Fibroblast of the aortic adventitia (primary cell): ENCODE measurements around the gene TMEM94. TPM values are rescaled to one million over a fixed set of nuclear protein-coding genes. Genes with fewer than 3 reads are reported as not detected.
"Not testable (repeated sequence)": the region's sequence is repeated elsewhere in the genome, so short reads cannot be mapped to it uniquely, and the experiment has no call there.

Source experiments
- DNase-seq: peaks from one replicate; pipeline ENCODE4 v3.0.0-alpha.2; 2010; ENCODE audit warnings: low read depth
- H3K4me3 ChIP-seq: 2 replicates; pipeline ENCODE4 v1.5.1; 2011; ENCODE audit warnings: low read depth, mild to moderate bottlenecking, control low read depth, low read length, moderate library complexity
- total RNA-seq: library from RNA; depleted of rRNA; stranded (reverse); fragments of >200 nt; gene quantifications from 2 replicates; pipeline ENCODE4 v1.2.3, GENCODE V29; 2012; ENCODE audit warnings: low replicate concordance
- TF ChIP-seq, protein P1 (sequence below): IDR thresholded peaks from 2 replicates; pipeline ENCODE4 v1.5.1; 2011; ENCODE audit warnings: mild to moderate bottlenecking, low read length, control low read depth, inconsistent platforms; ENCODE audit not compliant: insufficient read depth

The TMEM94 gene
- total RNA-seq, 1 donor: 29.7 TPM

DNA sequence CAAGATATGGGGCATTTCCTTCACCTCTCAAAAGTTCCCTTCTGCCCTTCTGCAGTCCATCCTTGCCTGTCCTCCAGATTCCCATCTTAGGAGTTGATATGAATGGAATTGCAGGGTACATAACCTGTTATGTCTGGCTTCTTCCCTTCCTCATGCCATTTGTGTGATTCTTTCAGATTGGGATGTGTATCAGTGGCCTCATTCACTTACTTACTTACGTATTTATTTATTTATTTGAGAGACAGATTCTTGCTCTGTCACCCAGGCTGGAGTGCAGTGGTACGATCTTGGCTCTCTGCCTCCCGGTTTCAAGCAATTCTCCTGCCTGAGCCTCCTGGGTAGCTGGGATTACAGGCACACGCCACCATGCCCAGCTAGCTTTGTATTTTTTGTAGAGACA is 6.2 kb upstream of the TMEM94 start:
- TF ChIP-seq, protein P1, sequence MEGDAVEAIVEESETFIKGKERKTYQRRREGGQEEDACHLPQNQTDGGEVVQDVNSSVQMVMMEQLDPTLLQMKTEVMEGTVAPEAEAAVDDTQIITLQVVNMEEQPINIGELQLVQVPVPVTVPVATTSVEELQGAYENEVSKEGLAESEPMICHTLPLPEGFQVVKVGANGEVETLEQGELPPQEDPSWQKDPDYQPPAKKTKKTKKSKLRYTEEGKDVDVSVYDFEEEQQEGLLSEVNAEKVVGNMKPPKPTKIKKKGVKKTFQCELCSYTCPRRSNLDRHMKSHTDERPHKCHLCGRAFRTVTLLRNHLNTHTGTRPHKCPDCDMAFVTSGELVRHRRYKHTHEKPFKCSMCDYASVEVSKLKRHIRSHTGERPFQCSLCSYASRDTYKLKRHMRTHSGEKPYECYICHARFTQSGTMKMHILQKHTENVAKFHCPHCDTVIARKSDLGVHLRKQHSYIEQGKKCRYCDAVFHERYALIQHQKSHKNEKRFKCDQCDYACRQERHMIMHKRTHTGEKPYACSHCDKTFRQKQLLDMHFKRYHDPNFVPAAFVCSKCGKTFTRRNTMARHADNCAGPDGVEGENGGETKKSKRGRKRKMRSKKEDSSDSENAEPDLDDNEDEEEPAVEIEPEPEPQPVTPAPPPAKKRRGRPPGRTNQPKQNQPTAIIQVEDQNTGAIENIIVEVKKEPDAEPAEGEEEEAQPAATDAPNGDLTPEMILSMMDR: no peak
- no peak overlapping the region for H3K4me3 ChIP-seq
- no peak for DNase-seq

DNA sequence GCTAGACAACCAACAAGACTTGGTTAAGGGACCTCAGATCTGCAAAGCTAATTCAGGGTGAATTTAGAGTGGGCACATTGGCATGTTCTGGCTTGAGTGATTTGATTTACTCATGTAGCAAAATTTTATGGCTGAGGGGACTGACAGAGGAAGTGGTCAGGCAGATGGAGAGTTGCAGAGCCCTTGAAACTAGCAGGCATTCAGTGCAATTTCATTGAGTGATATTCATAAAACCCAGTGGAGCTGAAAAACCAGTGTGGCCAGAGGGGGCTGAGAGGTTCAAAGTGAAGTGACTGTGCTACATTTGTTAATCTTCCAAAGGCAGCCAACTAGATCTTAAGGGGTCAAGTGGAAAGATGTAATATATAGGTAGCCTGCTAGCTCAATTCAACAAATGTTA is 2.2 kb upstream of the TMEM94 start:
- TF ChIP-seq, protein P1: no peak
- no peak for DNase-seq

GRCh38 chr17:75454672-75455071 is 1.8 kb upstream of the TMEM94 start:
- DNase-seq: not testable (repeated sequence)

More for the DNA sequence above, 2.2 kb upstream of the TMEM94 start:
- no peak overlapping the region for H3K4me3 ChIP-seq

GRCh38 chr17:75456039-75456416 is 407 bp upstream of the TMEM94 start:
- DNase-seq: no peak
- TF ChIP-seq, protein P1: no peak
- H3K4me3 ChIP-seq: peak overlapping the region; percentile 59

More at GRCh38 chr17:75454672-75455071, 1.8 kb upstream of the TMEM94 start:
- not testable (repeated sequence) for H3K4me3 ChIP-seq

- DNase-seq: peak; percentile 54
- TF ChIP-seq, protein P1: no peak
- H3K4me3 ChIP-seq: peak overlapping the region; percentile 97
Measured at GRCh38 chr17:75457047-75457654, 716 bp downstream of the TMEM94 start.

GRCh38 chr17:75459246-75459589 is 2.8 kb downstream of the TMEM94 start:
- DNase-seq: no peak
- TF ChIP-seq, protein P1: no peak
- no peak overlapping the region for H3K4me3 ChIP-seq

GRCh38 chr17:75459590-75460267 is 3.3 kb downstream of the TMEM94 start:
- no peak overlapping the region for H3K4me3 ChIP-seq
- TF ChIP-seq, protein P1: no peak
- DNase-seq: no peak
